NCI-H1092 treated with DMSO at 0.1 percent for 48 hours (cell line): ENCODE results near the gene SPINK14.

Experiments used
- DNase-seq: peaks from one replicate; lab custom pipeline; 2025; lab: John Stamatoyannopoulos, UW

Gene SPINK14

DNA sequence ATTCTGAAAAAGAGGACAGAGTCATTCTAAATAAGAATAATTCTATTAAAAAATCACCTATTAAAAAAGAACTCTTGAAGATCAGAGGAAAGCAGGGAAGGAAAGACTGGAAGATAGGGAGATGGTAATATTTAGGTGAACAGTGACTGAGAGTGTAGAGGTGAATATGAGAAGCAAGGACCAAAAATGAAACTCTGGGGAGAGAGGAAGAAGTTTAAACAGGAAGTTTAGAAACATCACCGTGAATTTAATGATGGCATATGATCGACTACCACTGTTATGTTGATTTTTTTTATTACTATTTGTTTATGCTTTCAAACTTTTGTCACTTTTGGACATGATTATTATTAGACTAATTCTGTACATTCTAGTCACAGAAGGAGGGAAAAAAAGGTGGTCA is 32.8 kb downstream of the SPINK14 start:
- no peak for DNase-seq

DNA sequence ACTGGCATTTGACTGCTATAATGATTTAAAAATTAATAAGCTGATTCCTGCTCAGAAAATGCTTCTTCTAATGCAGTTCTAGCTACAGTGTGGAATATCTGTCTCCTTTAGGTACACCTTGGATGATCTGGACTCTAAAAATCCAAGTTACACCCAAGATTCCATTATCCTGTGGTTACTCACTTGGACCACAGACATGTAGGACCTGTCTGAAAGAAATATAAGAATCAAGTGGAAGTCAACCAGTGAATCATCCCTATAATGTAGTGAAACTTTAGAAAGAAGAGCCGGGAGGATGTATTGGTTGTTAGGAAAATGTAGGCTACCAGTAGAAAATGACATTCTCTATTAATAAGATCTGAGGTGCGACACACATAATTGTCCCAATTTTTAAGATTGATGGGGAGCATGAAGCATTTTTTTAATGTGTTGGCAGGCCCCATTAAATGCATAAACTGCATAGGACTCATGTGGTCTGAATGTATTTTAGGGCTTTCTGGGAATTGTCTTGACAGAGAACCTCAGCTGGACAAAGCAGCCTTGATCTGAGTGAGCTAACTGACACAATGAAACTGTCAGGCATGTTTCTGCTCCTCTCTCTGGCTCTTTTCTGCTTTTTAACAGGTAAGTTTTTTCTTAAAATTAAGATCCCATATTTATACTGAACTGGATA is 34.3 kb downstream of the SPINK14 start, which contains the start of gene SPINK6:
SPINK6 (plus strand) TSS at position 512 of the 673 bp plus-strand sequence; CDS start at position 567, 55 bp downstream.
- DNase-seq: no peak

DNA sequence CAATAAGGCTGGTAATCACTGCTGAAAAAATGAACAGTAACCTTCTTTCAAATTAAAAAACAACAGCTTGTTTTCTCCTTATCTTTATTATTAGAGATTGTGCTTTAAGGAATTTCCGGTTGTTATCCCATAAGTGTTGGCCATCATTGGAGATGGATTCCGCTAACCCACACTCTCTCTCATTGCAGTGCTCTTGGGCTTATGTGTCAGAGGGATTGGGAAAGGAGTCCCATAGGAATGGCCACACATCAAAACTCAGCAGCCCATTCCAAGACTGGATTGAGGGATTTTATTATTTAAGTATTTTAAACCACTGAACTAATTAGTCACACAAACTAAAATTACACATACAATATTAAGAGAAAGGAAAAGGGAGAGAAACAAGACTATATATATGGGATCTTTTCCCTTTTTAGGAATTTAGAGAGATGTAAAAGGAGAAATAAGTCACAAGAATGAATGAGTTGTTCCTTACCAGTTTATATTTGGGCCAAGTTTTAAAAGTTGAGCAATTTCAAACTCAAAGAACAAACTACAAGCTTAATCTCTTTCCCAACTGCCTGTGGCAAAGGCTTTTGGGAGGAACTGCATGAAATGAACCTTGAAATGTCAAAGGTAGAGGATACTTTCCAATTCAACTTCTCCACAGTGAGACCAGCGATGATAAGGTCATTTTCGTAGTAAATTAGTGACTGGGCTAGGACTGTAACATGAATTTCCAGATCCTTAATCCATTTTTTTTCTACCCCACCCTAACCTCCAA is 36.9 kb downstream of the SPINK14 start:
- DNase-seq: no peak

DNA sequence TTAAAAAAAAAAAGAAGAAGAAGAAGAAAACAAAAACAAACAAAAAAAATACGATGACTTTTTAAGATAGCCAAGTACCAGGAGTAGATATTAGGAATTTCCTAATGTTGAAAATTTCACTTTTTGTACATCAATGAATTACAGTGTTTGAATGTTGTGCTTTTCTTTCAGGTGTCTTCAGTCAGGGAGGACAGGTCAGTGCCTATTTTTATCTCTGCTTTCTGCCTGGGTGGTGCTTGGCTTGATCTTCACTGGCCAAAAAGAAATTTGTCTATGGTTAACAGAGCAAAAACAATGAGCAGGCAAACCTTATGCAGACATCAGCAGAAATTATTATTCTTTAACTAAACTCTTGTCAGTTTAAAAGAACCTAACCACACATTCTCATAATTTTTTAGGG is 37.5 kb downstream of the SPINK14 start:
- DNase-seq: no peak

DNA sequence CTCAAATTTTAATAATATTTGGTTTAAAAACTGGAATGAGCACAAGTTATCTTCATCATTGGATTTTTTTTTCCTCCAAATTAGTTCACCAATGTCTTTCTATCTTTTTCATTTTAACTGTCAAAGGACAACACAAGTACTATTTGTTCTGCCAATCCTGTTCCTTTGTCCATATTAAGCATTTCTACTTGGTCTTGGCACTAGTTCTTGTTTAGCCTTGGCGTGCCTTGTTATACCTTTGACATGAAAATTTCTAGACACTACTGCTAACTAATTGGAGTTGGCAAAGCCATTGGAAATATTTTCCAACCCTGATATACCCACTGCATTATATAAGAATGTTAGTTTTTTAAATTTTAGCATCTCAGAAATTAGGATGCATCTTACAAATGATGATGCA is 38.3 kb downstream of the SPINK14 start:
- no peak for DNase-seq

DNA sequence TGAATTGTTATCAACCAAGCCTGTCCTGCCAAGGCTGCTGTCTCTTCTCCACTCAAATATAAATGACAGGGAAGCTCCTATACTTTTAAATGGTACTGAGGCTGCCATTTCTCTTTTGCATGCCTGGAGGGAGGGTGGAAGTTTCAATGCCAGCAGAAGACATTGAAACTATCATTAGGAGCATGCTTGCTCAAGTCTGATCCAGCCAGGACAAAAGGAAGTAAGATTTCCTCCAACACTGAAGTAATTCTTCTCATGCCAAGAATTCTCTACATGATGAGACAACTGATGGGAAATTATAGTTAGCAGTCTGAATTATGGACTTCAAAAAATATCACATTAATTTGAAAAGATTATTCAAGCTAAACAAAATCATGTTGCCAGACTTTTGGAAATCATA is 39.9 kb downstream of the SPINK14 start:
- DNase-seq: no peak

DNA sequence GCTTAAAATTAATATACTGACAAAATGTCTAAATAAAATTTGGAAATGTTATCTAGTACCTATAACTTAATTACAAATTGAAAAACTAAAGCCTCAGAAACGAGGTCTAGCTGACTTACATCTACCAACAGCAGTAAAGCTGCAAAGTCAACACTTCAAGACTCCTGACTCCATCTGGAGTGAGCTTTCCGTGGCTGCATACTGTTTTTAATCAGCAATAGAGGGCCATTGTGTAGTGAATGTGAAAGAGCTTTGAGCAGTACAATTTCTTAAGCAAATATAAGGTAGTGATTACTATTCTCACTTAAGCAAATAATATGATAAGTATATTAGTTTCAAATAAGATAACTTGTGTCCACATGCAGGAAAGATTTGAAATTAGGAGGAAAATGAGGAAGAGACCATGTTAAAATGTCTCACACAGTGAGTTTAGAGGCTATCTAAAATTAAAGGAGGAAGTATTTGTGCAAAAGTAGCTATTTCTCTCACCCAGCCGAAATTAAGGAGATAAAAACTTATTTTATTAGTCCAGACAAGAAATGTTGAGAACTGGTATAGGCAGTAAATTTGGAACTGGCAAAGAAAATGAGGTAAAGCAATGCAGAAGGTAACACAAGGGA is 40.9 kb downstream of the SPINK14 start:
- DNase-seq: peak; percentile 11

DNA sequence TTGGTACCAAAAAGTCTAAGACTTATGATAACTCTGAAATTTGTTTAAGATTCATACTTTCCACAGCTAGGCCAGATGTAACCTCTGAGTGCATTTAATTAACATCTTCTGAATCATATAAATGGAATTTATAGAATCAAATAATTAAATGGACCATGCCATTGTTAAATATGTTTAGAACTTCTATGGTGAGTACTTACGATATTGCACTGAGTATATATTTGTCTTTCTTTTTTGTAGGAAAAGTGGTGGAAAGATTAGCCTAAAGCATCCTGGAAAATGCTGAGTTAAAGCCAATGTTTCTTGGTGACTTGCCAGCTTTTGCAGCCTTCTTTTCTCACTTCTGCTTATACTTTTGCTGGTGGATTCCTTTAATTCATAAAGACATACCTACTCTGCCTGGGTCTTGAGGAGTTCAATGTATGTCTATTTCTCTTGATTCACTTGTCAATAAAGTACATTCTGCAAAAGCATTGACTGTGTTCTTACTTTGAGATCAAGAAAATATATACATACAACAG is 46.4 kb downstream of the SPINK14 start:
- no peak for DNase-seq

DNA sequence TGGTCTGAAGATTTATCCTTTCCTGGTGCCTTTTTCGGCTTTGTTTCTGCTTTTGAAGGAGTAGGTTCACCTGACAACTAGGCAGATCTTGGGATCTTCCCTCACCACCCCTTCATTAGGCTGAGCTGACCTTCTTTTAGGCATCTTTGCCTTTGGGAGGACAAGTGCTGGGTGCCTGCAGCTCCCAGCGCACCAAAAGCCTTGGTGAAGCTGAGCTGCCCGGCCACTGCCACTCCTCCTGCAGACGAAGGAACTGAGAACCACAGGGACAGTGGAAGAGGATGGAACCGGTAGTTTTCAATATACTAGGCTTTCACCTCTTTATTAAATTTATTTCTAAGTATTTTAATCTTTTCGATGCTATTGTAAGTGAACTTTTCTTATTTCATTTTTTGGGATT is 53.2 kb downstream of the SPINK14 start:
- no peak for DNase-seq

DNA sequence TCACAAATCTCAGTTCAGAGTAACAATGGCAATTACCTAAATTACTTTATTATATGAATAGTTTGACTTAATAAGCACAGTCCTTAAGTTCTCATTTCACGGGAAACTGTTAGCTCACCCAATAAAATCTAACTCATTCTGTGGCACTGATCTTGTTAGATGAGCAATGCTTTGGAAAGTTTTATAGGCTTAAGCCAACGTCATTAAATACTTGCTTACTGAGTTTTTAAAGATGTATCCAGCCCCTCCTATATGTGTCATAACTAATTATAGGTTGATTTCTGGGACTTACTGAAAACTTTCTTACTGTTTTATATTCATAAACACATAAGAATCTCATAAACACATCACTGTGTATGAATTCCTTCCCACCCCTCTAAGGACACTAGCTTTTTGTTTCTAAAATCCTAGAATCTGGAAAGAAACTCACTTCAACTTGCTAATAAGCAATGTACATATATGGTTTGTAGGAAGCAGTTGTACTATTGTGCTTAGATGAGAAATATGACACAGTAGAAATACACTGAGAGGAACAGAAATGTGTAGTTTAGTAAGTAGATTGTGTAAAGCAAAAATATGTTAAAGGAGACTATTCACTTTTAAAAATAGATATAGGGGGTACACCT is 55.9 kb downstream of the SPINK14 start:
- DNase-seq: no peak
